Measurements from ENCODE around the gene CCR2.

The CCR2 gene

DNA sequence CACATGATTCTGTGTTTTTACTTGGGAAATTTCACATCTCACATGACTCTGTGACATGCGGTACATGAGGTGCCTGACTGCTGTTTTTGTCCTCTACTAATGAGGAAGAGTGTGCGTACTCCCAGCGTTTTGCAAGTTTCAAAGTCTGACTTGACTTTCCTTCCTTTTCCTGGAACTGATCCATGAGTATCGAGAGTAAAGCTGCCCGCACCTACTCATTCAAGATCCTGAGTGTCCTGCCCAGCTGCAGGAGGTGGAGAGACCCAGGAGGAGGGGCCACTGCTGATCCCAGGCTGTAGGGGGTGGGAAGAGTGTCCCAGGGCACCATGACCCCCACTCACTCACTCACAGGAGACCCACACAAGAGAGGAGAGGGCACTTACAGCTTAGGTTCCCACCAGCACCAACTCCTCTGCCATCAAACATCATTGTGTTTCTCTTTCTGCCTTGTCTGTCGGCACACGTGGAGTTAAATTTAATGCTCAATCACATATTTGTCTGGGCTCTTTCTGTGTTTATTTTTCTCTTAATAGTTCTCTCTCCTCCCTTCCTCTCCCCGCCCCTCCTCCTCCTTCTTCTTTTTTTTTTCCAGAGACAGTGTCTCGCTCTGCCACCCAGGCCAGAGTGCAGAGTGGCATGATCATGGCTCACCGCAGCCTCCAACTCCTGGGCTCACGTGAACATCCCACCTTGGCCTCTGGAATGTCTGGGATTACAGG, 51.5 kb downstream of the CCR2 start:
- no peak overlapping the region for H2AFZ ChIP-seq (ENCODE audit: low read length)
- H3K4me2 ChIP-seq (ENCODE audit: low read depth, low read length, poor library complexity, severe bottlenecking), result no peak overlapping the region
- H3K4me3 ChIP-seq (ENCODE audit: low read length, poor library complexity, severe bottlenecking), result no peak overlapping the region
- no peaks in the 10 kb centered on the region for H3F3A ChIP-seq (ENCODE audit: low read depth)
- H3K4me1 ChIP-seq (ENCODE audit: insufficient read depth, low read length, poor library complexity, severe bottlenecking), result peaks cover 13% of the 10 kb centered on the region
- no peaks in the 10 kb centered on the region for H3K36me3 ChIP-seq (ENCODE audit: insufficient read depth, low read length)
- H3K9ac ChIP-seq (ENCODE audit: low read depth, low read length, poor library complexity, severe bottlenecking), result no peak overlapping the region
- no peaks in the 10 kb centered on the region for H3K9me3 ChIP-seq (ENCODE audit: insufficient read depth, low read depth, low read length)
- H3K9me2 ChIP-seq (replicated peaks; ENCODE audit: low read depth, low read length), result no peaks in the 10 kb centered on the region
- no peaks in the 10 kb centered on the region for H4K20me1 ChIP-seq (ENCODE audit: insufficient read depth, low read length, poor library complexity, severe bottlenecking)
- H3K27me3 ChIP-seq (ENCODE audit: insufficient read depth, low read length, poor library complexity, severe bottlenecking), result no peaks in the 10 kb centered on the region
- TF ChIP-seq EZH2phosphoT487 (IDR thresholded peaks at IDR 0.05; ENCODE audit: borderline replicate concordance), result no peak
- TF ChIP-seq, protein P1, sequence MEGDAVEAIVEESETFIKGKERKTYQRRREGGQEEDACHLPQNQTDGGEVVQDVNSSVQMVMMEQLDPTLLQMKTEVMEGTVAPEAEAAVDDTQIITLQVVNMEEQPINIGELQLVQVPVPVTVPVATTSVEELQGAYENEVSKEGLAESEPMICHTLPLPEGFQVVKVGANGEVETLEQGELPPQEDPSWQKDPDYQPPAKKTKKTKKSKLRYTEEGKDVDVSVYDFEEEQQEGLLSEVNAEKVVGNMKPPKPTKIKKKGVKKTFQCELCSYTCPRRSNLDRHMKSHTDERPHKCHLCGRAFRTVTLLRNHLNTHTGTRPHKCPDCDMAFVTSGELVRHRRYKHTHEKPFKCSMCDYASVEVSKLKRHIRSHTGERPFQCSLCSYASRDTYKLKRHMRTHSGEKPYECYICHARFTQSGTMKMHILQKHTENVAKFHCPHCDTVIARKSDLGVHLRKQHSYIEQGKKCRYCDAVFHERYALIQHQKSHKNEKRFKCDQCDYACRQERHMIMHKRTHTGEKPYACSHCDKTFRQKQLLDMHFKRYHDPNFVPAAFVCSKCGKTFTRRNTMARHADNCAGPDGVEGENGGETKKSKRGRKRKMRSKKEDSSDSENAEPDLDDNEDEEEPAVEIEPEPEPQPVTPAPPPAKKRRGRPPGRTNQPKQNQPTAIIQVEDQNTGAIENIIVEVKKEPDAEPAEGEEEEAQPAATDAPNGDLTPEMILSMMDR (conservative IDR thresholded peaks at IDR 0.05; ENCODE audit: low read length), result no peak
- H3K79me2 ChIP-seq (ENCODE audit: insufficient read depth, low read length), result no peaks in the 10 kb centered on the region

DNA sequence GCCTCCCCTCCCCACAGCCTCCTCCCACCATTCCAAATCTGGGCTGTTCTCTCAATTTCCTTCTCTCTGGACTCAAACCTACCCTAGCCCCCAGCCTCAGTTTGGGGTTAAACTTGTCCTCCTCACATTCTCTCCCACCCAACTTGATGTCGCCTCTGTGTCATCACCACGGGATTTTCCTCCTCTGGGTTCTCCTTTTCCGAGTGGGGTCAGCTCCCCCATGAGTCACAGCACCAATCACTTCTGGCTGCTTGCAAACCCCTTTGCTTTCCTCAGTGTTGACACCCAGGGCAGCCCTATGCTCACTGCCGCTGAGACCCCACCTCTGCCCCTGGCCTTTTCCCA, 52.5 kb downstream of the CCR2 start:
- no peaks in the 10 kb centered on the region for H3K27me3 ChIP-seq (ENCODE audit: insufficient read depth, low read length, poor library complexity, severe bottlenecking)
- no peaks in the 10 kb centered on the region for H3K79me2 ChIP-seq (ENCODE audit: insufficient read depth, low read length)
- no peak overlapping the region for H3K4me3 ChIP-seq (ENCODE audit: low read length, poor library complexity, severe bottlenecking)
- H3K4me2 ChIP-seq (ENCODE audit: low read depth, low read length, poor library complexity, severe bottlenecking), result no peak overlapping the region
- H3K36me3 ChIP-seq (ENCODE audit: insufficient read depth, low read length), result no peaks in the 10 kb centered on the region
- no peaks in the 10 kb centered on the region for H3K9me3 ChIP-seq (ENCODE audit: insufficient read depth, low read depth, low read length)
- H3F3A ChIP-seq (ENCODE audit: low read depth), result no peaks in the 10 kb centered on the region
- H2AFZ ChIP-seq (ENCODE audit: low read length), result no peak overlapping the region
- no peak overlapping the region for H3K9ac ChIP-seq (ENCODE audit: low read depth, low read length, poor library complexity, severe bottlenecking)
- no peaks in the 10 kb centered on the region for H3K9me2 ChIP-seq (replicated peaks; ENCODE audit: low read depth, low read length)
- H3K4me1 ChIP-seq (ENCODE audit: insufficient read depth, low read length, poor library complexity, severe bottlenecking), result peaks cover 13% of the 10 kb centered on the region
- H4K20me1 ChIP-seq (ENCODE audit: insufficient read depth, low read length, poor library complexity, severe bottlenecking), result no peaks in the 10 kb centered on the region
- TF ChIP-seq, protein P1 (conservative IDR thresholded peaks at IDR 0.05; ENCODE audit: low read length), result no peak
- no peak for TF ChIP-seq EZH2phosphoT487 (IDR thresholded peaks at IDR 0.05; ENCODE audit: borderline replicate concordance)

DNA sequence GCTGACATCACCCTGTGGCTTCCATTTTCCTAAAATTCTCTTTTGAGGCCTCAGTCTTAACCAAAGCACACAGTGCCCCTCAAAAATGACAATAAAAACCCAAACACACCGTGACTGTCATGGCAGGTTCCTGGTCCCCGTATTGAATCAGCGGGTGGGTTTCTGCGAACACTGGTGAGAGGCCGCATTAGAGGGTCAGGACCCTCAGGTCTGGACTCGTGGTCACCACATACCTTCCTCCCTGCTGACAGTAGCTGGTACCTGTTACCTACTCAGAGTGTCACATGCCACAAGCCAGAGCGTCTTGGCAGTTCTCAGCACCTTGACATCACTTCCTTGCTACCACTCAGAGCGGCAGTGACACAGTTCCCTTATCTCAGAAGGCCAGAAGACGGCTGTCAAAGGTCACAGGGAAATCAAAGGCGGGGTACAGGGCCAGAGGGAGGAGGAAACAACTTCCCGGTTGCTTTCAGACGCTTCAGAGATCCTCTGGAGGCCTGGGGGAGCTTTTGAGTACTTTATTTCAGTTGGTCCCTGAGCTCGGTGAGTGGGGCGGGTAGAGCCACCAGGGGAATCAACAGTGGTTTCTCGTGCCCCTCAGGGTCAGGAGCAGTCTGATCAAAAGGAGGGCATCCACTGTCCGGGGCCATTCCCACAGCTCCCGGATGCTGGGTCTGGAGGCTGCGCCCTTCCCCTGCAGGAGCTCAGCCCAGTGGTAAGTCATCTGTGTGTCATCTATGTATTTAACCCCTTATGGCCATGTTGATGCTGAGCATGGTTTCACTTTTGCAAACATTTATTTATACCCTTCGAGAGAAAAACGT, 53.1 kb downstream of the CCR2 start, which contains the start of the genes CCR5AS and CCRL2:
CCR5AS (minus strand) TSS at position 279 of the 824 bp plus-strand sequence.
CCRL2 (plus strand) TSS at position 472 of the 824 bp plus-strand sequence. CDS start 821 bp downstream, outside the sequence.
- Histone ChIP-seq H3K79me2 (ENCODE audit: insufficient read depth, low read length) (no peaks in the 10 kb centered on the region), H4K20me1 (ENCODE audit: insufficient read depth, low read length, poor library complexity, severe bottlenecking) (no peaks in the 10 kb centered on the region), H3K9me2 (replicated peaks; ENCODE audit: low read depth, low read length) (no peaks in the 10 kb centered on the region), H3K27me3 (ENCODE audit: insufficient read depth, low read length, poor library complexity, severe bottlenecking) (no peaks in the 10 kb centered on the region), H3K4me1 (ENCODE audit: insufficient read depth, low read length, poor library complexity, severe bottlenecking) (peaks cover 13% of the 10 kb centered on the region), H3K9me3 (ENCODE audit: insufficient read depth, low read depth, low read length) (no peaks in the 10 kb centered on the region), H3K4me2 (ENCODE audit: low read depth, low read length, poor library complexity, severe bottlenecking) (no peak within 1 kb of the TSS), H3F3A (ENCODE audit: low read depth) (no peaks in the 10 kb centered on the region), H2AFZ (ENCODE audit: low read length) (no peak within 1 kb of the TSS), H3K9ac (ENCODE audit: low read depth, low read length, poor library complexity, severe bottlenecking) (no peak within 1 kb of the TSS), H3K4me3 (ENCODE audit: low read length, poor library complexity, severe bottlenecking) (no peak within 1 kb of the TSS), H3K36me3 (ENCODE audit: insufficient read depth, low read length) (no peaks in the 10 kb centered on the region)
- no peak for TF ChIP-seq EZH2phosphoT487 (IDR thresholded peaks at IDR 0.05; ENCODE audit: borderline replicate concordance)
- TF ChIP-seq, protein P1 (conservative IDR thresholded peaks at IDR 0.05; ENCODE audit: low read length), result no peak
